H1 (cell line): Measurements from ENCODE around the gene RHCG. TPM values are rescaled to one million over a fixed set of nuclear protein-coding genes. Genes with fewer than 3 reads are reported as not detected.

Source experiments
- CTCF ChIA-PET: fragments of 300-600 bp; sonication (Branson Sonifier 250); formaldehyde crosslinking; loops from one replicate; lab custom pipeline; 2021; ENCODE audit not compliant: partially characterized antibody; lab: Charles Lee
- POLR2A ChIA-PET: fragments of 300-600 bp; sonication (Branson Sonifier 250); formaldehyde crosslinking; loops from one replicate; lab custom pipeline; 2021; ENCODE audit warnings: inconsistent platforms; ENCODE audit not compliant: partially characterized antibody; lab: Charles Lee
- DNase-seq, 2 experiments: peaks; one replicate each; pipeline versions ENCODE4 v3.0.0 to v3.0.0-alpha.2; 2010 to 2022; ENCODE audit warnings: low spot score in 2 of 2, low read depth in 1 of 2, mixed read lengths in 1 of 2
- FAIRE-seq: peaks from 2 replicates; lab custom pipeline; 2011; peaks lifted over from hg19 to GRCh38; lab: Jason Lieb, UNC
- H2AFZ ChIP-seq: 2 replicates; pipeline ENCODE4 v1.8.1; 2012; ENCODE audit warnings: low read length, inconsistent platforms
- H2AK5ac ChIP-seq: 2 replicates; pipeline ENCODE4 v1.6.1; 2013; ENCODE audit warnings: low read depth, low read length
- H2BK120ac ChIP-seq: replicated peaks from 2 replicates; pipeline ENCODE3; 2013; ENCODE audit warnings: low read depth, low read length, inconsistent platforms
- H2BK12ac ChIP-seq: 2 replicates; pipeline ENCODE4 v1.6.1; 2013; ENCODE audit warnings: low read depth, low read length
- H2BK15ac ChIP-seq: 2 replicates; pipeline ENCODE4 v1.6.1; 2013; ENCODE audit warnings: low read length
- H2BK20ac ChIP-seq: 2 replicates; pipeline ENCODE4 v1.6.1; 2013; ENCODE audit warnings: low read length
- H2BK5ac ChIP-seq: 2 replicates; pipeline ENCODE4 v1.6.1; 2013; ENCODE audit warnings: low read depth, low read length
- H3K14ac ChIP-seq: 2 replicates; pipeline ENCODE4 v1.6.1; 2013; ENCODE audit warnings: inconsistent platforms; ENCODE audit not compliant: insufficient read length
- H3K18ac ChIP-seq: 2 replicates; pipeline ENCODE4 v1.6.1; 2013; ENCODE audit warnings: low read length; ENCODE audit errors: extremely low read depth
- H3K23ac ChIP-seq: 2 replicates; pipeline ENCODE4 v1.6.1; 2013; ENCODE audit warnings: inconsistent platforms; ENCODE audit not compliant: insufficient read length
- H3K23me2 ChIP-seq: 2 replicates; pipeline ENCODE4 v1.6.1; 2013; ENCODE audit warnings: low read depth, low read length
- H3K27ac ChIP-seq: 2 replicates; pipeline ENCODE4 v1.6.1; 2011; ENCODE audit warnings: low read depth, low read length, inconsistent platforms
- H3K27me3 ChIP-seq, 4 experiments: replicated peaks in 1 of 4; 1 replicate in 1 of 4; 2 replicates in 3 of 4; pipeline versions ENCODE4 v1.6.1 to v1.8.1; 2011 to 2013; ENCODE audit warnings: low read length in 3 of 4, mild to moderate bottlenecking in 3 of 4, inconsistent platforms in 2 of 4, mixed read lengths in 2 of 4, moderate library complexity in 1 of 4; ENCODE audit not compliant: control insufficient read depth in 3 of 4, insufficient read depth in 3 of 4; ENCODE audit errors: extremely low read depth in 1 of 4
- H3K36me3 ChIP-seq, 4 experiments: 2 replicates each; pipeline versions ENCODE4 v1.6.1 to v1.8.1; 2011 to 2013; ENCODE audit warnings: mild to moderate bottlenecking in 4 of 4, low read length in 3 of 4, moderate library complexity in 2 of 4, control low read depth in 1 of 4, inconsistent platforms in 1 of 4; ENCODE audit not compliant: insufficient read depth in 4 of 4, control insufficient read depth in 2 of 4
- H3K4ac ChIP-seq: replicated peaks from 2 replicates; pipeline ENCODE3; 2013; ENCODE audit warnings: low read length, low read depth, mixed read lengths, inconsistent platforms; ENCODE audit not compliant: insufficient read length
- H3K4me1 ChIP-seq, 4 experiments: replicated peaks in 1 of 4; 1 replicate in 1 of 4; 2 replicates in 3 of 4; pipeline versions ENCODE4 v1.6.1 to v1.8.1; 2011 to 2013; ENCODE audit warnings: low read length in 3 of 4, inconsistent platforms in 2 of 4, mixed read lengths in 1 of 4; ENCODE audit not compliant: insufficient read depth in 4 of 4, control insufficient read depth in 3 of 4
- H3K4me2 ChIP-seq, 2 experiments: 2 replicates each; pipeline versions ENCODE4 v1.6.1 to v1.8.1; 2011 to 2013; ENCODE audit warnings: low read depth in 2 of 2, low read length in 2 of 2, control low read depth in 1 of 2, inconsistent platforms in 1 of 2, mild to moderate bottlenecking in 1 of 2; ENCODE audit not compliant: insufficient read depth in 1 of 2
- H3K4me3 ChIP-seq, 4 experiments: fragments of 200-600, 300-600 bp in 1 of 4; sonication (generic), shearing (Covaris generic), sonication (Bioruptor Twin) in 1 of 4; 2 replicates each; pipeline versions ENCODE4 v1.5.1 to v1.8.1; 2011 to 2016; ENCODE audit warnings: low read length in 4 of 4, low read depth in 3 of 4, control low read depth in 2 of 4, inconsistent platforms in 2 of 4, mild to moderate bottlenecking in 2 of 4, mixed read lengths in 1 of 4, moderate library complexity in 1 of 4; ENCODE audit not compliant: insufficient read depth in 2 of 4; ENCODE audit errors: extremely low read depth in 1 of 4
- H3K56ac ChIP-seq: replicated peaks from 2 replicates; pipeline ENCODE3; 2013; ENCODE audit warnings: low read depth, mild to moderate bottlenecking, mixed read lengths, low read length, inconsistent platforms; ENCODE audit not compliant: insufficient read length
- H3K79me1 ChIP-seq: 2 replicates; pipeline ENCODE4 v1.6.1; 2013; ENCODE audit warnings: low read depth, low read length, control low read depth
- H3K79me2 ChIP-seq, 2 experiments: 2 replicates each; pipeline versions ENCODE4 v1.6.1 to v1.8.1; 2012 to 2013; ENCODE audit warnings: low read length in 2 of 2, mild to moderate bottlenecking in 2 of 2, inconsistent platforms in 1 of 2; ENCODE audit not compliant: insufficient read depth in 2 of 2, control insufficient read depth in 1 of 2
- H3K9ac ChIP-seq, 4 experiments: replicated peaks in 1 of 4; 1 replicate in 1 of 4; 2 replicates in 3 of 4; pipeline versions ENCODE4 v1.6.1 to v1.8.1; 2011 to 2013; ENCODE audit warnings: low read depth in 3 of 4, low read length in 3 of 4, control low read depth in 2 of 4, mild to moderate bottlenecking in 2 of 4, moderate library complexity in 2 of 4, inconsistent platforms in 1 of 4; ENCODE audit errors: extremely low read depth in 1 of 4
- H3K9me3 ChIP-seq, 2 experiments: 2 replicates each; pipeline versions ENCODE4 v1.6.1 to v1.8.1; 2012 to 2013; ENCODE audit warnings: mild to moderate bottlenecking in 2 of 2, moderate library complexity in 2 of 2, control low read depth in 1 of 2, inconsistent platforms in 1 of 2, low read depth in 1 of 2, low read length in 1 of 2, mixed read lengths in 1 of 2; ENCODE audit not compliant: insufficient read depth in 2 of 2
- H4K20me1 ChIP-seq, 2 experiments: replicated peaks in 1 of 2; 2 replicates each; pipeline versions ENCODE3 to v1.8.1; 2011 to 2013; ENCODE audit warnings: inconsistent platforms in 2 of 2, low read length in 2 of 2, mild to moderate bottlenecking in 1 of 2; ENCODE audit not compliant: insufficient read depth in 2 of 2, control insufficient read depth in 1 of 2
- H4K5ac ChIP-seq: 2 replicates; pipeline ENCODE4 v1.6.1; 2013; ENCODE audit warnings: low read length, low read depth, mixed read lengths, inconsistent platforms; ENCODE audit not compliant: insufficient read length
- H4K8ac ChIP-seq: 2 replicates; pipeline ENCODE4 v1.8.0; 2013; ENCODE audit warnings: mild to moderate bottlenecking, moderate library complexity, low read length, inconsistent platforms; ENCODE audit not compliant: insufficient read depth; ENCODE audit errors: extremely low read depth
- H4K91ac ChIP-seq: replicated peaks from 2 replicates; pipeline ENCODE3; 2013; ENCODE audit warnings: low read length, mixed read lengths, inconsistent platforms; ENCODE audit not compliant: insufficient read length
- TCF12 ChIP-seq: IDR thresholded peaks from 2 replicates; pipeline ENCODE4 v1.6.1; 2011; ENCODE audit warnings: low read depth, mild to moderate bottlenecking, low read length
- WGBS, 2 experiments: shearing (Covaris generic) in 1 of 2; methylation state at CpG; one replicate each; pipeline versions ENCODE4 v1.1.6 to v1.1.7; 2013 to 2015; ENCODE audit warnings: low lambda C conversion rate in 2 of 2, mixed read lengths in 2 of 2, inconsistent platforms in 1 of 2, low coverage in 1 of 2, missing lambda C conversion rate in 1 of 2; ENCODE audit not compliant: insufficient replicate concordance in 2 of 2, insufficient coverage in 1 of 2, insufficient read length in 1 of 2; ENCODE audit errors: extremely low coverage in 1 of 2, missing lambda C conversion rate in 1 of 2; 5-methylcytosine and 5-hydroxymethylcytosine counted together
- polyA plus RNA-seq, 7 experiments: library from polyadenylated mRNA; depleted of rRNA in 3 of 7; stranded (reverse) in 5 of 7; unstranded in 2 of 7; fragments of >200 nt in 5 of 7; fragments of 200-250 nt in 2 of 7; gene quantifications; 1 replicate in 5 of 7; 2 replicates in 1 of 7; 4 replicates in 1 of 7; pipeline versions ENCODE4 v1.2.1 to v1.2.3, GENCODE V29; 2011 to 2013; ENCODE audit warnings: missing spikeins in 2 of 7, mixed read lengths in 2 of 7
- total RNA-seq: library from RNA; stranded (reverse); fragmentation: NEBNext Ultra II Directional; extraction: Animal tissue kit (Norgen Biotek cat#: 25700); gene quantifications from 2 replicates; pipeline ENCODE4 v1.2.1, GENCODE V29; 2021

Gene RHCG
- total and polyA plus RNA-seq, 2 of the 8 experiments (the other 6 are each of a cell fraction or from before 2014, with no cell fraction given), result 0.68 TPM; not detected in 1

- no peak overlapping the region for H3K23ac ChIP-seq
Observed at GRCh38 chr15:89429023-89429422, 67.4 kb downstream of the RHCG start.

More at GRCh38 chr15:89429023-89429422, 67.4 kb downstream of the RHCG start:
- 59% methylated on average over 1 of the region's 1 CpG; no CpG with 5 or more reads in 1 of the 2 experiments for WGBS, 2 experiments
- no peak overlapping the region for H2AFZ ChIP-seq
- ChIA-PET CTCF (interaction anchor here (0.7 to 17.4 kb wide), 16 partner anchors 12 to 78 kb away, joined by 3 to 385 read pairs (median 4); no protein-coding TSS in a partner anchor), POLR2A (interaction anchor here (1.5 to 2.0 kb wide), 2 partner anchors 12 to 60 kb away, joined by 3 to 5 read pairs; no protein-coding TSS in a partner anchor)
- H3K14ac ChIP-seq, result no peak overlapping the region
- H3K9ac ChIP-seq, result no peak overlapping the region
- H2AK5ac ChIP-seq, result no peak overlapping the region
- no peak overlapping the region for H3K4me3 ChIP-seq
- no peak overlapping the region for H4K8ac ChIP-seq
- H2BK120ac ChIP-seq, result no peak overlapping the region
- H4K20me1 ChIP-seq, result no peaks in the 10 kb centered on the region
- TF ChIP-seq TCF12, result no peak
- H4K5ac ChIP-seq, result no peak overlapping the region
- no peak overlapping the region for H2BK15ac ChIP-seq
- peaks cover 0 to 6% (median 3%) of the 10 kb centered on the region in 4 experiments; a peak in 4 of 7 replicates for H3K4me1 ChIP-seq
- H3K18ac ChIP-seq, result no peak overlapping the region
- no peaks in the 10 kb centered on the region for H3K79me2 ChIP-seq
- no peak overlapping the region for H2BK12ac ChIP-seq
- H3K56ac ChIP-seq, result no peak overlapping the region
- no peak for DNase-seq
- no peaks in the 10 kb centered on the region for H3K36me3 ChIP-seq
- no peaks in the 10 kb centered on the region for H3K79me1 ChIP-seq
- H3K27ac ChIP-seq, result no peak overlapping the region
- H3K23me2 ChIP-seq, result peaks cover 2% of the 10 kb centered on the region; the same call in 1 of the 2 replicates
- H3K4ac ChIP-seq, result no peak overlapping the region
- no peak overlapping the region for H3K4me2 ChIP-seq
- H3K27me3 ChIP-seq, result peaks cover 0 to 22% (median 13%) of the 10 kb centered on the region in 4 experiments; a peak in 6 of 7 replicates
- FAIRE-seq, result no peak
- no peak overlapping the region for H2BK20ac ChIP-seq
- no peak overlapping the region for H4K91ac ChIP-seq
- no peaks in the 10 kb centered on the region for H3K9me3 ChIP-seq
- no peak overlapping the region for H2BK5ac ChIP-seq
